Measurements from ENCODE around the gene ABCA13.

GRCh38 chr7:48279420-48279819 lies 108.2 kb downstream of the ABCA13 start:
- TF ChIP-seq CTCF (IDR thresholded peaks at IDR 0.05) (no peak), EZH2phosphoT487 (IDR thresholded peaks at IDR 0.05) (no peak)

Data from neural progenitor cell (in vitro differentiated cells).